Endothelial cell of umbilical vein (primary cell): ENCODE data around the gene CCBE1.

Source experiments
- CTCF ChIP-seq, 2 donors: IDR thresholded peaks; 1 replicate in 1 of 2; 2 replicates in 1 of 2; pipeline ENCODE4 v1.5.1; 2011; ENCODE audit warnings: low read length in 2 of 2, mild to moderate bottlenecking in 2 of 2, moderate library complexity in 2 of 2, control low read depth in 1 of 2, inconsistent platforms in 1 of 2, low read depth in 1 of 2; ENCODE audit not compliant: insufficient read depth in 1 of 2; ENCODE audit errors: extremely low read depth in 1 of 2
- MAX ChIP-seq: IDR thresholded peaks from 2 replicates; pipeline ENCODE4 v1.6.1; 2011; ENCODE audit not compliant: insufficient read depth, insufficient read length
- POLR2A ChIP-seq: IDR thresholded peaks from 2 replicates; pipeline ENCODE4 v1.6.1; 2012; ENCODE audit warnings: low read depth, mild to moderate bottlenecking, control low read depth, low read length

- TF ChIP-seq CTCF (IDR thresholded peaks at IDR 0.05; ENCODE audit: extremely low read depth in 1 of 2, insufficient read depth in 1 of 2, low read depth in 1 of 2, low read length in 2 of 2) = no peak
- TF ChIP-seq POLR2A = no peak
- TF ChIP-seq MAX = no peak
Observed at GRCh38 chr18:59575995-59576394, 121.2 kb downstream of the CCBE1 start.
